HCT116 (cell line): ENCODE measurements around the gene PDE4D. TPM values are rescaled to one million over a fixed set of nuclear protein-coding genes. Genes with fewer than 3 reads are reported as not detected.

Experiments
- ATAC-seq: fragments of 200-7000 bp; cut with Tn5 transposase; 2 replicates; pipeline ENCODE4 v1.9.1; 2020; ENCODE audit warnings: mild to moderate bottlenecking, moderate library complexity
- BruUV-seq: library from RNA; stranded (reverse); fragments of 400-500 nt; replicated peaks from 2 replicates; lab custom pipeline; 2021; lab: Mats Ljungman, UMichigan
- CTCF ChIA-PET: fragments of 300-600 bp; sonication (Branson Sonifier 250); formaldehyde crosslinking; loops from one replicate; lab custom pipeline; 2021; ENCODE audit warnings: antibody characterized with exemption; lab: Charles Lee
- POLR2A ChIA-PET: fragments of 300-600, 350-600 bp; sonication (Branson Sonifier 250); formaldehyde crosslinking; loops from one replicate; lab custom pipeline; 2021; ENCODE audit warnings: antibody characterized with exemption; lab: Charles Lee
- RAD21 ChIA-PET, 2 experiments: fragments of 300-600 bp; sonication (Branson Sonifier 250); formaldehyde crosslinking; loops; one replicate each; lab custom pipeline; 2023; ENCODE audit warnings: low total read pairs in 2 of 2; ENCODE audit not compliant: uncharacterized antibody in 2 of 2, unreplicated experiment in 2 of 2, low non-redundant PET in 1 of 2; lab: Charles Lee
- DNase-seq: peaks from one replicate; pipeline ENCODE4 v3.0.0-alpha.2; 2010; ENCODE audit warnings: low read depth, low spot score
- H2AFZ ChIP-seq: fragments of 200-600 bp; shearing (Covaris generic), sonication (generic); 2 replicates; pipeline ENCODE4 v1.6.1; 2017; ENCODE audit warnings: low read depth, mixed run types, mixed read lengths, antibody characterized with exemption, low read length; ENCODE audit not compliant: poor library complexity, severe bottlenecking
- H3K27ac ChIP-seq: 2 replicates; pipeline ENCODE4 v1.5.1; 2012; ENCODE audit warnings: low read depth, low read length
- H3K27me3 ChIP-seq: fragments of 200-600 bp; sonication (generic); 2 replicates; pipeline ENCODE4 v1.6.1; 2016; ENCODE audit warnings: mixed run types, low read length, mixed read lengths; ENCODE audit not compliant: insufficient read depth
- H3K36me3 ChIP-seq, 2 experiments: fragments of 200-500 bp in 1 of 2; fragments of 200-600 bp in 1 of 2; sonication (Bioruptor generic) in 1 of 2; sonication (generic) in 1 of 2; 2 replicates each; pipeline versions ENCODE4 v1.5.1 to v1.6.1; 2014 to 2016; ENCODE audit warnings: low read length in 2 of 2, inconsistent platforms in 1 of 2, mixed read lengths in 1 of 2, mixed run types in 1 of 2; ENCODE audit not compliant: insufficient read depth in 2 of 2, control insufficient read depth in 1 of 2
- H3K4me1 ChIP-seq, 2 experiments: fragments of 200-600 bp in 1 of 2; sonication (generic) in 1 of 2; 2 replicates each; pipeline versions ENCODE4 v1.5.1 to v1.6.1; 2012 to 2017; ENCODE audit warnings: low read length in 2 of 2, inconsistent platforms in 1 of 2, mild to moderate bottlenecking in 1 of 2, mixed read lengths in 1 of 2, mixed run types in 1 of 2, moderate library complexity in 1 of 2; ENCODE audit not compliant: insufficient read depth in 2 of 2, control insufficient read depth in 1 of 2
- H3K4me2 ChIP-seq: fragments of 200-600 bp; sonication (generic); 2 replicates; pipeline ENCODE4 v1.6.1; 2017; ENCODE audit warnings: mixed run types, low read length, mixed read lengths
- H3K4me3 ChIP-seq, 2 experiments: fragments of 200-600 bp in 1 of 2; sonication (generic) in 1 of 2; replicated peaks in 1 of 2; 2 replicates each; pipeline ENCODE4 v1.5.1; 2011 to 2016; ENCODE audit warnings: low read length in 2 of 2, control low read depth in 1 of 2, low read depth in 1 of 2, mild to moderate bottlenecking in 1 of 2, mixed read lengths in 1 of 2, mixed run types in 1 of 2
- H3K79me2 ChIP-seq: fragments of 200-600 bp; sonication (generic); 2 replicates; pipeline ENCODE4 v1.6.1; 2017; ENCODE audit warnings: mild to moderate bottlenecking, mixed run types, low read length, moderate library complexity, mixed read lengths; ENCODE audit not compliant: insufficient read depth
- H3K9ac ChIP-seq: fragments of 200-600 bp; sonication (generic); 2 replicates; pipeline ENCODE4 v1.6.1; 2016; ENCODE audit warnings: low read length, mixed read lengths
- H3K9me2 ChIP-seq: fragments of 200-600 bp; sonication (generic), shearing (Covaris generic); 2 replicates; pipeline ENCODE4 v1.6.1; 2017; ENCODE audit warnings: mixed run types, mild to moderate bottlenecking, moderate library complexity; ENCODE audit not compliant: insufficient read depth
- H3K9me3 ChIP-seq, 2 experiments: fragments of 200-500 bp in 1 of 2; fragments of 200-600 bp in 1 of 2; sonication (Bioruptor generic) in 1 of 2; sonication (generic) in 1 of 2; 2 replicates each; pipeline ENCODE4 v1.6.1; 2014 to 2017; ENCODE audit warnings: low read length in 2 of 2, mixed read lengths in 2 of 2, inconsistent platforms in 1 of 2, low read depth in 1 of 2, mild to moderate bottlenecking in 1 of 2, mixed run types in 1 of 2, moderate library complexity in 1 of 2; ENCODE audit not compliant: control insufficient read depth in 1 of 2, insufficient read depth in 1 of 2
- H4K20me1 ChIP-seq: fragments of 200-600 bp; sonication (generic), shearing (Covaris generic); 2 replicates; pipeline ENCODE4 v1.6.1; 2017; ENCODE audit warnings: mixed run types, mild to moderate bottlenecking, moderate library complexity; ENCODE audit not compliant: insufficient read depth
- ATF3 ChIP-seq: IDR thresholded peaks from 2 replicates; pipeline ENCODE4 v1.6.1; 2012
- ELF1 ChIP-seq: IDR thresholded peaks from 2 replicates; pipeline ENCODE4 v1.6.1; 2012; ENCODE audit warnings: low read depth, borderline replicate concordance
- FOSL1 ChIP-seq: IDR thresholded peaks from 2 replicates; pipeline ENCODE4 v1.6.1; 2012; ENCODE audit warnings: low read depth
- MAX ChIP-seq: IDR thresholded peaks from 2 replicates; pipeline ENCODE4 v1.6.1; 2012
- POLR2A ChIP-seq: IDR thresholded peaks from 2 replicates; pipeline ENCODE4 v1.7.0; 2011; ENCODE audit warnings: borderline replicate concordance; ENCODE audit not compliant: insufficient read depth, insufficient read length; ENCODE audit errors: extremely low read depth
- TCF7L2 ChIP-seq: IDR thresholded peaks from 2 replicates; pipeline ENCODE4 v1.7.0; 2011; ENCODE audit warnings: borderline replicate concordance, inconsistent platforms; ENCODE audit not compliant: insufficient read depth, insufficient read length; ENCODE audit errors: extremely low read depth
- ZBTB33 ChIP-seq: IDR thresholded peaks from 2 replicates; pipeline ENCODE4 v1.6.1; 2011; ENCODE audit warnings: mild to moderate bottlenecking, low read length, moderate library complexity; ENCODE audit not compliant: insufficient replicate concordance; ENCODE audit errors: extremely low read depth
- ZFX ChIP-seq: fragments of 450-650 bp; IDR thresholded peaks from 2 replicates; pipeline ENCODE4 v1.6.1; 2017
- intact Hi-C: fragments of 100-400 bp; cut with micrococcal nuclease; formaldehyde crosslinking; loops from 2 replicates; pipeline ENCODE4 v1.10.0; 2022
- total RNA-seq: library from RNA; stranded (reverse); gene quantifications from one replicate; pipeline ENCODE4 v1.2.1, GENCODE V29; 2021; ENCODE audit not compliant: unreplicated experiment
- TF ChIP-seq, protein P1 (sequence below): IDR thresholded peaks from 2 replicates; pipeline ENCODE4 v1.6.1; 2012; ENCODE audit warnings: low read depth

PDE4D gene
- total RNA-seq, 1 experiment from 2014 or later = 1.1 TPM

GRCh38 chr5:59190746-59191145 is 702.8 kb downstream of the PDE4D start:
- Histone ChIP-seq H3K36me3 (no peaks in the 10 kb centered on the region), H2AFZ (no peak overlapping the region), H3K4me1 (no peaks in the 10 kb centered on the region), H3K79me2 (no peaks in the 10 kb centered on the region), H3K9ac (no peak overlapping the region), H3K4me3 (no peak overlapping the region), H3K27ac (no peak overlapping the region), H4K20me1 (no peaks in the 10 kb centered on the region), H3K9me3 (no peaks in the 10 kb centered on the region), H3K4me2 (no peak overlapping the region), H3K9me2 (no peaks in the 10 kb centered on the region), H3K27me3 (0 out of 2 replicates have a peak, but pooled peaks cover 5% of the 10 kb centered on the region)
- POLR2A ChIA-PET = no interaction called here
- RAD21 ChIA-PET = no interaction called here
- no peak for TF ChIP-seq ATF3
- TF ChIP-seq ZBTB33 = no peak
- no peak for TF ChIP-seq FOSL1
- TF ChIP-seq POLR2A = no peak
- TF ChIP-seq ZFX = no peak
- CTCF ChIA-PET = interaction anchor here (0.8 to 2.8 kb wide), 5 partner anchors 15 to 304 kb away, joined by 3 to 13 read pairs (median 4); no protein-coding TSS in a partner anchor
- intact Hi-C loops = no loop called here
- no peak for DNase-seq
- BruUV-seq = no TSS peak
- no peak for ATAC-seq

DNA sequence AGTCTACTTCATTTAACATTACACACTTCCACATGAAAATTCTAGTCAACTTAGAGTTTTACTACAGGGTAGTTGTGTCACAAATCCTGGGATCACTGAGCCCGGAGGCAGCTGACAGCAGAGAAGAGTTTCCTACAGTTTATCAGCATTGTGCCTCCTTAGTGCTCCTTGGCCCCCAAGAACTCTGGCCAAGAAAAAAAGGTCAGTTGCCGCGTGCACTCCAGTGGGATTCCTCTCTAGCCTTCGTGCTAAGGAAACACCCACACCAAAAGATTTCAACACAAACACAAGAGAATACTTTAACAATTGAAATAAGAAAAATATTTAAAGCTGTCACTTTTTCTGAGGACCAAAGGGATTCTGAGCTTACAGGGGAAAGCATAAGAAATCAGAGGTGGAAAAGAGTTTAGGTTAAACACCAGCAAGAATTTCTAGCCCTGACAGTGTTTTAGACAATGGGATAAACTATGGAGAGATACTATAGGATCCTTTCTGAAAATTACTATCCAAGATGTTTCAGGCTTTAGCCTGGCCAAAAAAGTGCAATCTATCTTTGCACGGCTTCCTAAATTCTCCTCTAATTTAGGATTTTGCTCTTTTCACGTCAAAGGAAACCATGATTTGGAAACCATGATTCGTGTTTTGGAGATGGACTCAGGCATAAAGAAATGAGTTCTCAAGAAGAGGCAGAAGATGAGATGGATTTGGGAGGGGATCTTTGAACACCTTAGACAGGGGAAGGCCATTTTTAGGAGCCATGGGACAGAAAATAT is 703.9 kb downstream of the PDE4D start:
- ATAC-seq (no peak), DNase-seq (no peak)
- POLR2A ChIA-PET = no interaction called here
- 0 out of 2 replicates have a peak, but pooled peaks cover 5% of the 10 kb centered on the region for H3K27me3 ChIP-seq
- no peaks in the 10 kb centered on the region for H4K20me1 ChIP-seq
- H3K36me3 ChIP-seq = no peaks in the 10 kb centered on the region
- no peaks in the 10 kb centered on the region for H3K4me1 ChIP-seq
- no peak overlapping the region for H3K4me3 ChIP-seq
- no peak overlapping the region for H2AFZ ChIP-seq
- RAD21 ChIA-PET = no interaction called here
- no TSS peak for BruUV-seq
- no peaks in the 10 kb centered on the region for H3K9me3 ChIP-seq
- CTCF ChIA-PET = interaction anchor here (0.9 to 2.8 kb wide), 4 partner anchors 166 to 191 kb away, joined by 3 to 50 read pairs (median 8); no protein-coding TSS in a partner anchor
- no peak overlapping the region for H3K27ac ChIP-seq
- intact Hi-C loops = loop anchor here (2.0 to 5.0 kb wide), 3 partner anchors 307 to 611 kb away; no protein-coding TSS in a partner anchor
- H3K4me2 ChIP-seq = no peak overlapping the region
- no peak overlapping the region for H3K9ac ChIP-seq
- H3K79me2 ChIP-seq = no peaks in the 10 kb centered on the region
- no peaks in the 10 kb centered on the region for H3K9me2 ChIP-seq
- TF ChIP-seq, protein P1, sequence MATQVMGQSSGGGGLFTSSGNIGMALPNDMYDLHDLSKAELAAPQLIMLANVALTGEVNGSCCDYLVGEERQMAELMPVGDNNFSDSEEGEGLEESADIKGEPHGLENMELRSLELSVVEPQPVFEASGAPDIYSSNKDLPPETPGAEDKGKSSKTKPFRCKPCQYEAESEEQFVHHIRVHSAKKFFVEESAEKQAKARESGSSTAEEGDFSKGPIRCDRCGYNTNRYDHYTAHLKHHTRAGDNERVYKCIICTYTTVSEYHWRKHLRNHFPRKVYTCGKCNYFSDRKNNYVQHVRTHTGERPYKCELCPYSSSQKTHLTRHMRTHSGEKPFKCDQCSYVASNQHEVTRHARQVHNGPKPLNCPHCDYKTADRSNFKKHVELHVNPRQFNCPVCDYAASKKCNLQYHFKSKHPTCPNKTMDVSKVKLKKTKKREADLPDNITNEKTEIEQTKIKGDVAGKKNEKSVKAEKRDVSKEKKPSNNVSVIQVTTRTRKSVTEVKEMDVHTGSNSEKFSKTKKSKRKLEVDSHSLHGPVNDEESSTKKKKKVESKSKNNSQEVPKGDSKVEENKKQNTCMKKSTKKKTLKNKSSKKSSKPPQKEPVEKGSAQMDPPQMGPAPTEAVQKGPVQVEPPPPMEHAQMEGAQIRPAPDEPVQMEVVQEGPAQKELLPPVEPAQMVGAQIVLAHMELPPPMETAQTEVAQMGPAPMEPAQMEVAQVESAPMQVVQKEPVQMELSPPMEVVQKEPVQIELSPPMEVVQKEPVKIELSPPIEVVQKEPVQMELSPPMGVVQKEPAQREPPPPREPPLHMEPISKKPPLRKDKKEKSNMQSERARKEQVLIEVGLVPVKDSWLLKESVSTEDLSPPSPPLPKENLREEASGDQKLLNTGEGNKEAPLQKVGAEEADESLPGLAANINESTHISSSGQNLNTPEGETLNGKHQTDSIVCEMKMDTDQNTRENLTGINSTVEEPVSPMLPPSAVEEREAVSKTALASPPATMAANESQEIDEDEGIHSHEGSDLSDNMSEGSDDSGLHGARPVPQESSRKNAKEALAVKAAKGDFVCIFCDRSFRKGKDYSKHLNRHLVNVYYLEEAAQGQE = no peak
- TF ChIP-seq TCF7L2 (no peak), ZBTB33 (no peak), MAX (no peak), ELF1 (no peak)
